ENCODE measurements around the gene UHRF1. TPM values are rescaled to one million over a fixed set of nuclear protein-coding genes. Genes with fewer than 3 reads are reported as not detected.
A peak's percentile ranks its signal among the peaks of the same experiment; 100 is the strongest.
"Not testable (repeated sequence)": the region's sequence is repeated elsewhere in the genome, so short reads cannot be mapped to it uniquely, and the experiment has no call there.

UHRF1 gene
- total RNA-seq, 1 donor: 34.1 TPM

GRCh38 chr19:4969772-4970531 is 60.7 kb downstream of the UHRF1 start:
- peak; percentile 69 for DNase-seq (ENCODE audit: low read depth)
- TF ChIP-seq CTCF (IDR thresholded peaks at IDR 0.05; ENCODE audit: insufficient read depth, low read depth, low read length): no peak
- peak overlapping the region; percentile 79 for H3K4me3 ChIP-seq (ENCODE audit: low read depth, low read length)

GRCh38 chr19:4970558-4971423 is 61.5 kb downstream of the UHRF1 start:
- peak; percentile 42 for DNase-seq (ENCODE audit: low read depth)
- peak overlapping the region; percentile 79 for H3K4me3 ChIP-seq (ENCODE audit: low read depth, low read length)
- no peak for TF ChIP-seq CTCF (IDR thresholded peaks at IDR 0.05; ENCODE audit: insufficient read depth, low read depth, low read length)

GRCh38 chr19:4971424-4971793 is 62.1 kb downstream of the UHRF1 start:
- no peak for TF ChIP-seq CTCF (IDR thresholded peaks at IDR 0.05; ENCODE audit: insufficient read depth, low read depth, low read length)
- peak overlapping the region; percentile 79 for H3K4me3 ChIP-seq (ENCODE audit: low read depth, low read length)
- peak; percentile 36 for DNase-seq (ENCODE audit: low read depth)

GRCh38 chr19:4971816-4972495 is 62.7 kb downstream of the UHRF1 start:
- DNase-seq (ENCODE audit: low read depth): no peak
- no peak for TF ChIP-seq CTCF (IDR thresholded peaks at IDR 0.05; ENCODE audit: insufficient read depth, low read depth, low read length)
- no peak overlapping the region for H3K4me3 ChIP-seq (ENCODE audit: low read depth, low read length)

- H3K4me3 ChIP-seq (ENCODE audit: low read depth, low read length): no peak overlapping the region
- TF ChIP-seq CTCF (IDR thresholded peaks at IDR 0.05; ENCODE audit: insufficient read depth, low read depth, low read length): no peak
- peak; percentile 59 for DNase-seq (ENCODE audit: low read depth)
Observed at GRCh38 chr19:4972509-4973230, 63.4 kb downstream of the UHRF1 start.

- TF ChIP-seq CTCF (IDR thresholded peaks at IDR 0.05; ENCODE audit: insufficient read depth, low read depth, low read length): no peak
- no peak overlapping the region for H3K4me3 ChIP-seq (ENCODE audit: low read depth, low read length)
- DNase-seq (ENCODE audit: low read depth): peak; percentile 24
Observed at GRCh38 chr19:4974880-4975469, 65.7 kb downstream of the UHRF1 start.

- not testable (repeated sequence) for H3K4me3 ChIP-seq (ENCODE audit: low read depth, low read length)
Observed at GRCh38 chr19:4975601-4976000, 66.3 kb downstream of the UHRF1 start.

More at GRCh38 chr19:4975601-4976000, 66.3 kb downstream of the UHRF1 start:
- not testable (repeated sequence) for DNase-seq (ENCODE audit: low read depth)

Data from fibroblast of villous mesenchyme (primary cell).